Endothelial cell of umbilical vein (primary cell): ENCODE data around the gene ZSCAN20. TPM values are rescaled to one million over a fixed set of nuclear protein-coding genes. Genes with fewer than 3 reads are reported as not detected.

Experiments used
- BruUV-seq: library from RNA; stranded (reverse); fragments of 400-500 nt; replicated peaks from 2 replicates; lab custom pipeline; 2021; lab: Mats Ljungman, UMichigan
- CTCF ChIA-PET: fragments of 300-600, 350-600 bp; sonication (Branson Sonifier 250); formaldehyde crosslinking; loops from one replicate; lab custom pipeline; 2021; ENCODE audit warnings: antibody characterized with exemption, inconsistent platforms; lab: Charles Lee
- POLR2A ChIA-PET: fragments of 300-600, 350-600 bp; sonication (Branson Sonifier 250); formaldehyde crosslinking; loops from one replicate; lab custom pipeline; 2021; ENCODE audit warnings: antibody characterized with exemption, inconsistent platforms; lab: Charles Lee
- DNase-seq: peaks from one replicate; pipeline ENCODE4 v3.0.0-alpha.2; 2011; ENCODE audit warnings: low read depth, low spot score
- FAIRE-seq: peaks from 2 replicates; lab custom pipeline; 2011; peaks lifted over from hg19 to GRCh38; lab: Jason Lieb, UNC
- H2AFZ ChIP-seq: 2 replicates; pipeline ENCODE4 v1.6.0; 2012; ENCODE audit warnings: low read depth, low read length, control low read depth, inconsistent platforms
- H3K27ac ChIP-seq: 2 replicates; pipeline ENCODE4 v1.5.1; 2011; ENCODE audit warnings: low read depth, mild to moderate bottlenecking, control low read depth, low read length, moderate library complexity; ENCODE audit not compliant: insufficient read depth
- H3K27me3 ChIP-seq, 2 experiments: 2 replicates each; pipeline versions ENCODE4 v1.6.0 to v1.6.1; 2011; ENCODE audit warnings: low read length in 2 of 2, mixed read lengths in 1 of 2; ENCODE audit not compliant: control insufficient read depth in 2 of 2, insufficient read depth in 2 of 2
- H3K36me3 ChIP-seq, 2 experiments: 2 replicates in 1 of 2; 3 replicates in 1 of 2; pipeline ENCODE4 v1.5.1; 2011; ENCODE audit warnings: low read length in 2 of 2, mild to moderate bottlenecking in 1 of 2, moderate library complexity in 1 of 2; ENCODE audit not compliant: control insufficient read depth in 2 of 2, insufficient read depth in 2 of 2; ENCODE audit errors: extremely low read depth in 1 of 2
- H3K4me1 ChIP-seq: 3 replicates; pipeline ENCODE4 v1.5.1; 2011; ENCODE audit warnings: mild to moderate bottlenecking, low read length; ENCODE audit not compliant: control insufficient read depth, insufficient read depth; ENCODE audit errors: extremely low read depth
- H3K4me2 ChIP-seq: 2 replicates; pipeline ENCODE4 v1.6.1; 2011; ENCODE audit warnings: low read length, control low read depth, mixed read lengths; ENCODE audit not compliant: insufficient read depth
- H3K4me3 ChIP-seq, 3 experiments: fragments of 200-600 bp in 1 of 3; sonication (generic), shearing (Covaris generic) in 1 of 3; replicated peaks in 1 of 3; 2 replicates each; pipeline ENCODE4 v1.5.1; 2011 to 2016; ENCODE audit warnings: control low read depth in 3 of 3, low read length in 3 of 3, mild to moderate bottlenecking in 2 of 3, inconsistent platforms in 1 of 3, low read depth in 1 of 3, moderate library complexity in 1 of 3; ENCODE audit not compliant: insufficient read depth in 1 of 3
- H3K79me2 ChIP-seq: 2 replicates; pipeline ENCODE4 v1.6.0; 2012; ENCODE audit warnings: low read length, inconsistent platforms; ENCODE audit not compliant: control insufficient read depth, insufficient read depth
- H3K9ac ChIP-seq: replicated peaks from 2 replicates; pipeline ENCODE3; 2011; ENCODE audit warnings: low read length, control low read depth; ENCODE audit not compliant: insufficient read depth; ENCODE audit errors: extremely low read depth
- H3K9me1 ChIP-seq: replicated peaks from 3 replicates; pipeline ENCODE4 v1.6.0; 2011; ENCODE audit warnings: mild to moderate bottlenecking, low read length; ENCODE audit not compliant: control insufficient read depth, insufficient read depth; ENCODE audit errors: extremely low read depth
- H3K9me3 ChIP-seq: replicated peaks from 2 replicates; pipeline ENCODE4 v1.5.1; 2012; ENCODE audit warnings: low read length, inconsistent platforms; ENCODE audit not compliant: control insufficient read depth, insufficient read depth
- H4K20me1 ChIP-seq: replicated peaks from 2 replicates; pipeline ENCODE3; 2011; ENCODE audit warnings: mild to moderate bottlenecking, low read length; ENCODE audit not compliant: control insufficient read depth, insufficient read depth; ENCODE audit errors: extremely low read depth
- CTCF ChIP-seq, 2 donors: IDR thresholded peaks; 1 replicate in 1 of 2; 2 replicates in 1 of 2; pipeline ENCODE4 v1.5.1; 2011; ENCODE audit warnings: low read length in 2 of 2, mild to moderate bottlenecking in 2 of 2, moderate library complexity in 2 of 2, control low read depth in 1 of 2, inconsistent platforms in 1 of 2, low read depth in 1 of 2; ENCODE audit not compliant: insufficient read depth in 1 of 2; ENCODE audit errors: extremely low read depth in 1 of 2
- EZH2 ChIP-seq: IDR thresholded peaks from 2 replicates; pipeline ENCODE4 v1.6.1; 2012; ENCODE audit warnings: borderline replicate concordance, low read depth, mild to moderate bottlenecking, moderate library complexity, low read length, inconsistent platforms; ENCODE audit not compliant: severe bottlenecking
- FOS ChIP-seq: IDR thresholded peaks from 2 replicates; pipeline ENCODE4 v1.6.1; 2011; ENCODE audit warnings: mild to moderate bottlenecking, low read length, moderate library complexity, borderline replicate concordance; ENCODE audit not compliant: insufficient read depth
- GATA2 ChIP-seq: IDR thresholded peaks from 2 replicates; pipeline ENCODE4 v1.7.0; 2011; ENCODE audit warnings: low read depth, mild to moderate bottlenecking, moderate library complexity, mixed read lengths, low read length; ENCODE audit not compliant: insufficient read length, insufficient read depth
- JUN ChIP-seq: IDR thresholded peaks from 2 replicates; pipeline ENCODE4 v1.6.1; 2011; ENCODE audit warnings: borderline replicate concordance, low read depth; ENCODE audit not compliant: insufficient read length, insufficient read depth
- MAX ChIP-seq: IDR thresholded peaks from 2 replicates; pipeline ENCODE4 v1.6.1; 2011; ENCODE audit not compliant: insufficient read depth, insufficient read length
- MYC ChIP-seq: IDR thresholded peaks from one replicate; pipeline ENCODE4 v1.6.1; 2011; ENCODE audit warnings: mild to moderate bottlenecking, low read depth, low read length
- POLR2A ChIP-seq: IDR thresholded peaks from 2 replicates; pipeline ENCODE4 v1.6.1; 2012; ENCODE audit warnings: low read depth, mild to moderate bottlenecking, control low read depth, low read length
- POLR2AphosphoS5 ChIP-seq: IDR thresholded peaks from 2 replicates; pipeline ENCODE4 v1.6.1; 2012; ENCODE audit warnings: low read depth, mild to moderate bottlenecking, control low read depth, low read length, moderate library complexity; ENCODE audit not compliant: insufficient read depth
- dilution Hi-C: fragments of 300-500 bp; cut with MboI; formaldehyde crosslinking; loops from one replicate; pipeline ENCODE4 v1.15.0; 2019; ENCODE audit warnings: low sequenced_read_pairs; ENCODE audit not compliant: extremely low pct_ligation_motif_present
- intact Hi-C: fragments of 100-400 bp; cut with micrococcal nuclease; formaldehyde crosslinking; loops from one replicate; pipeline ENCODE4 v1.10.0; 2022
- polyA plus RNA-seq, 4 experiments: library from polyadenylated mRNA; depleted of rRNA in 3 of 4; stranded (reverse) in 3 of 4; unstranded in 1 of 4; fragments of >200 nt; gene quantifications; 2 replicates each; pipeline versions ENCODE4 v1.2.1 to v1.2.3, GENCODE V29; 2011 to 2012; ENCODE audit warnings: missing spikeins in 1 of 4
- total RNA-seq: library from RNA; stranded (reverse); gene quantifications from 2 replicates; pipeline ENCODE4 v1.2.3, GENCODE V29; 2021

Gene ZSCAN20
- total and polyA plus RNA-seq, 2 donors (not counting 3 experiments of a cell fraction or from before 2014, with no cell fraction given), result 1.2 to 5.8 TPM

GRCh38 chr1:33429856-33430691, 42.4 kb upstream of the ZSCAN20 start:
- BruUV-seq, result no TSS peak
- Histone ChIP-seq H3K4me1 (peaks cover 30% of the 10 kb centered on the region), H3K9me1 (no peaks in the 10 kb centered on the region), H3K27ac (peak overlapping the region; percentile 2), H3K79me2 (no peaks in the 10 kb centered on the region), H3K9ac (peak overlapping the region; percentile 41), H3K4me2 (peak overlapping the region; percentile 79), H2AFZ (peak overlapping the region; percentile 89), H3K27me3 (no peaks in the 10 kb centered on the region), H3K9me3 (no peaks in the 10 kb centered on the region), H4K20me1 (no peaks in the 10 kb centered on the region), H3K36me3 (no peaks in the 10 kb centered on the region), H3K4me3 (peak overlapping the region; percentile 36 to 66 (median 55))
- DNase-seq, result peak; percentile 30
- CTCF ChIA-PET, result interaction anchor here (0.6 to 1.0 kb wide), 3 partner anchors 46 to 135 kb away, joined by 3 to 7 read pairs (median 4); no protein-coding TSS in a partner anchor
- TF ChIP-seq JUN (no peak), FOS (no peak), POLR2AphosphoS5 (no peak), CTCF (IDR thresholded peaks at IDR 0.05; ENCODE audit: extremely low read depth in 1 of 2, insufficient read depth in 1 of 2, low read depth in 1 of 2, low read length in 2 of 2) (no peak), MYC (no peak), MAX (no peak), GATA2 (no peak), EZH2 (no peak), POLR2A (no peak)
- dilution Hi-C loops, result no loop called here
- POLR2A ChIA-PET, result no interaction called here
- no peak for FAIRE-seq
- intact Hi-C loops, result loop anchor here (1.0 to 5.0 kb wide), 3 partner anchors 82 to 303 kb away; no protein-coding TSS in a partner anchor
